DMS 273 (cell line): Measurements from ENCODE around the gene PLEKHA7.

Experiments used
- DNase-seq: peaks from one replicate; lab custom pipeline; 2025; ENCODE audit not compliant: unreplicated experiment; lab: John Stamatoyannopoulos, UW

Gene PLEKHA7

DNA sequence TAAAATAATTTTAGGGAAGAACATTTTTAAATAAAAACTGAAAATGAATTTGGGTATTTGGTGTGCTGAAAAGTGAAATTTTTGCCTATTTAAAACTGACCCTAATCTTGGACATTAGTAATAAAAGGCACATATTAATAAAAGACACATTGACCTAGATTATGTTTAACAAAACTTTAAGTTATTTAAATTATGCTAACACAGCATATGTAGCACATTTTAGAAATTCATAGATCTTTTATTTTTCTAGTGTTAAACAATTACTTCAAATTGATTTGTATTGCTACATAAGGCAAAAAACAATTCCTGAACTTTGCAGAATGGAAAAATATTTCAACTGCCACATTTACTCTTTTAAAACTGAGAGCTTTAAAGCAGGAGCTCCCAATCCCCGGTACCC is 265.1 kb downstream of the PLEKHA7 start:
- DNase-seq: no peak

DNA sequence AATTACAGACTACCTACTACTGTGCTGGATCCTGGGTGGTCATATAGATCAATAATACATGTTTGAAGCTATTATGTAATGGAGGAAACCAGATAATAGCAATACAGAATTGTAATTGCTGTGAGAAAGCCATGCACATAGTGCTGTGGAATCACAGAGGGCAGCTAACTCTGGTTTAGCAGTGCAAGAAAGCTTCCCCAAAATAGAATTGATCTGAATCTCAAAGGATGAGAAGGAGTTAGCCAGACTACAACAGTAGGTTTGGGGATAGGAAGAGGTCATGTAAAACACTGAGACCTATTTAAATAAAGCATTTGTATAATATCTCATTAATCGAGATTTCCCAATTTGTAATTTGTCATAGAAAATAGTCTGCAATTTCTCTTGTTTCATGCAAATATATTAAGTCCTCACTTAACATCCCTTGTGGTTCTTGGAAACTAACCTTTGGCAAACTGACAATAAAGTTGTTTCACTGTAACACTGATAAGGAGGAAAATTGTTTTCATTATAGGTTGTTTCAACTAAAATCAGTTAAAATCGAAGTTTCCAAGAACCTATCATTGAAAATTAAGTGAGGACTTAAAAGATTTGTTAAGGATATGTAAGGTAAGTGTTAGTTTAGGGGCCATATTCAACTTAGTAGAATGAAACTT is 268.1 kb downstream of the PLEKHA7 start:
- DNase-seq: no peak

DNA sequence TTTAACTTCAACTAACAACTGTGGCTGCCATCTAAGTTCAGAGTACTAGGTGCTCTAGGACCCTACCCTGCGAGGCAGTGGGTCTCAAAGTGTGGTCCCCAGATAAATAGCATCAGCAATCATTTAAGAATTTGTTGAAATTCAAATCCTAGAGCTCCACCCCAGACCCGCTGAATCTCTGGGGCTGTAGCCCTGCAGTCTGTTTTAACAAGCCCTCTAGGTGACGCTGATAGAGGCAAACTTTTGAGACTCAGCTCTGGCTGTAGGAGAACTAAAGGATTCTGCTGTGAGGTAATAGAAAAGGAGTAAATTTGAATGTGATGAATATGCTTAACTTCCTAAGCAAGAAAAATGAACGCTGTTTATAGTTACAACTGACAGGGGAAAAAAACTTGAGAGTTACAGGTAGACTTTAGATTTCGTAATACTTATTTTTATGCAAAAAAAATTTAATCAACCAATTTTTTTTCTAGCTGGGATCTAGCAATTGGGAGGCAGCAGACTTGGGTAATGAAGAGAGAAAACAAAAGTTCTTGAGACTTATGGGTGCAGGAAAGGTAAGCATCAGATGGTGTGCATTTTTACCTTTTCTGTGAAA is 270.0 kb downstream of the PLEKHA7 start:
- no peak for DNase-seq

DNA sequence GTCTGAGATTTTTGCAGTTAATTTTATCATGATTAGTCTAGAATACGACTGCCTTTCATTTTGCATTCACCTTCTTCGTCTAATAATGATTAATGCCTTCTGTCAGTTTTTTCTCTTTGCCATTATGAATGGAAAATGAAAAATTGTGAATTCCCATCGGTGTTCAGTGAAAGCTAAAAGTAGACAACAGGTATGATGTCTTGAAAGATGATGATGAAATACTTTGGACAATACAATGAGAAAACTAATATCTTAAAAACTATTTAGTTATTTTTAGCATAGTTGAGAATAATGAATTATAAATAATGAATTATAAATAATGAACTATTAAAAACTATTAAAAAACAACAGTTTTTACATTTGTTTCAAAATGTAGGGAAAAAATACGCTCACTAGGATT is 270.7 kb downstream of the PLEKHA7 start:
- no peak for DNase-seq

DNA sequence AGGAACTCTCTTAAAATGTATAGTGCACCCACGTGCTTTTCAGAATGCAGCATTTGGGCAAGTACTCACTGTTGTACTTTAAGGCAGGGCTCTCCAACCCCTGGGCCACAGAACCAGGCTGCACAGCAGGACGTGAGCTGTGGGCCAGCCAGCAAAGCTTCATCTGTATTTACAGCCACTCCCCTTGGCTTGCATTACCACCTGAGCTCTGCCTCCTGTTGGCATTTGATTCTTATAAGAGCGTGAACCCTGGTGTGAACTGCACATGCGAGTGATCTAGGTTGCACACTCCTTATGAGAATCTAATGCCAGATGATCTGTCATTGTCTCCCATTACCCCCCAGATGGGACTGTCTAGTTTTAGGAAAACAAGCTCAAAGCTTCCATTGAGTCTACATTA is 272.7 kb downstream of the PLEKHA7 start:
- DNase-seq: peak; percentile 15

DNA sequence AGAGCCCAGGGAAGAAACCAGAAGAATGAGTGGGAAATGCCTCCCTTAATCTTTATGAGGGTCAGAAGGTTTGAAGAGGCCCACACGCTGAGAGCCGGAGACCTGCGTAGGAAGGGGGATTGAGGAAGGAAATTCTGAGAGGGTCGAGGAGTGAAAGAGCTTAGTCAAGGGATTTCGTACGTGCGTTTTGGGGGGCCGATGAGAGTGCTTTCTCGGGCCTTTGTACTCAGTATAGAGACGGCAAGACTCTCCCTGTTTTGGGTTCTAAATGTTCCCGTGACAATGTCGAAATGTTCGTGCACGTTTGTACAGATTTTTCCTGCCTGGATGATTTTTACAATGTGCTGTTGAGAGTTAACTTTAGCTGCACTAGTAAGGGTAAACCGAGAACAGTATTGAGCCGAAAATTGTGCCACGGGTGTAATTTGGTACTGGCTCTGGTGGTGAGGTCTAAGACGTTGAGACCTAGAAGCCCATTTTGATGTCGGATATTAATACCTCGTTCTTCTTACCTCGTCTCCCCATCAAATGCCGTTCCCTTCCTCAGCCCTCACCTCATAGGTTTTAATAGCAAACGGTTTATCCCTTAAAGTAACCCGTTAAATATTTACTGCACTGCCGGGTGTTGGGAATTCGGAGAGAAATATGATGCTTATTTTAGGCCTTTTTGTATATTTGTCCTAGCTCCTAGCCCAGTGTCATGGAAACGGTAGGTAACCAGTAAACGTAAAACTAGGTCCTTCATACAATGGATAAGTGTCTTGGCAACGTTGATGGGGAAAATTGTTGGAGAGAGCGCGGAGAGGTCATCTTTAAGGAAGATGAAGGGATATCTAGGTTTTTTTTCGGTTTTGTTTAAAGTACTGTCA is 275.0 kb downstream of the PLEKHA7 start:
- peak; percentile 22 for DNase-seq

DNA sequence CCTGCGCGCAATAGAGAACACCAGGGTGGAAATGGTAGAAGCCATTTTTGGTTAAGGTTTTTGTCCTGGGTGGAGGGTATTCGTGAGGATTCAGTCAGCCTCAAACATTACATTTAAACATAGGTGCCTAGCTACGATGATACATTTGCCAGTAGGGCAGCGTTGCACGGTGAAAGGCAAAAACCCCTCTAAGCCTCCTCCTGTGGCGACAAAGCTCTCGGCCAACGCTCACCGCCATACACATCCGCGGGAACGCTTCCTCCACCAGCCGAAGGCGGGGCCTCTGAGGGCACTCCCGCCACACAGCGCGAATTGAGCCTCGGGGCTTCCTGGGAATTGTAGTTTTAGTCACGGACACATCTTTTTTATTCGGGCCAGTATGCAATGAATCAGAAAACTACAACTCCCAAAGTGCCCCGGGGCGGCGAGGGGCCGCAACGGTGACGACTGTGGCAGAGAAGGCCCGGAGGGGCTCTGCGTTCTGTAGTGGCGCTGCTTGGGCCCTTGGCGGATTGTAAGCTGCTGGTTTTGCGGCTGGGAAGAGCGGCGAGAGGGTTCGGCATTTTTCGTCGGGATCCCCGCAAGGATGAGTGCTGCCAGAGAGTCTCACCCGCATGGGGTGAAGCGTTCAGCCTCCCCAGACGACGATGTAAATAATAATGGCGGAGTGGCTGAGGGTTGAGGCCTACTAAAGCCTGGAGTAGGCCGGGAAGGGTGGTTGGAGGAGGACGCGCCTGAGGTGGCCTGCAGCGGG is 275.8 kb downstream of the PLEKHA7 start, which contains the start of gene C11orf58:
TSS of gene C11orf58 (plus strand) at position 455 of the 754 bp plus-strand sequence. CDS start at position 587, 132 bp downstream.
- peak; percentile 96 for DNase-seq

DNA sequence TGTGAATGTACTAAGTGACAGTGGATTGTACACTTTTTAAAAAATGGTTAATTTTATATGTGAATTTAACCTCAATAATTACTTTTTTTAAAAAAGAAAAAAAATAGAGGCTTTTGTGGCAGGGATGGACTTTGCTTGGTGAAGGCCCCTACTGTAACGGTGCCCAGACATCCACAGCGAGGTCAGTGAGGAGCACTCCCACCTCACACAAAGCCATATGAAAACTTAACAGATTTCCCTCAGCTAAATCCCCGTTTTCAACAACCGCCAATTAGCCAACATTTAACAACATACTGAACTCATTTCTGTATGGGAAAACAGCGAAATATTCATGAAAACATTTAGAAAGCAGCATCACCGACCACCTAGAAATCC is 276.4 kb downstream of the PLEKHA7 start:
- peak; percentile 59 for DNase-seq
